ENCODE data around the gene EMD.

DNA sequence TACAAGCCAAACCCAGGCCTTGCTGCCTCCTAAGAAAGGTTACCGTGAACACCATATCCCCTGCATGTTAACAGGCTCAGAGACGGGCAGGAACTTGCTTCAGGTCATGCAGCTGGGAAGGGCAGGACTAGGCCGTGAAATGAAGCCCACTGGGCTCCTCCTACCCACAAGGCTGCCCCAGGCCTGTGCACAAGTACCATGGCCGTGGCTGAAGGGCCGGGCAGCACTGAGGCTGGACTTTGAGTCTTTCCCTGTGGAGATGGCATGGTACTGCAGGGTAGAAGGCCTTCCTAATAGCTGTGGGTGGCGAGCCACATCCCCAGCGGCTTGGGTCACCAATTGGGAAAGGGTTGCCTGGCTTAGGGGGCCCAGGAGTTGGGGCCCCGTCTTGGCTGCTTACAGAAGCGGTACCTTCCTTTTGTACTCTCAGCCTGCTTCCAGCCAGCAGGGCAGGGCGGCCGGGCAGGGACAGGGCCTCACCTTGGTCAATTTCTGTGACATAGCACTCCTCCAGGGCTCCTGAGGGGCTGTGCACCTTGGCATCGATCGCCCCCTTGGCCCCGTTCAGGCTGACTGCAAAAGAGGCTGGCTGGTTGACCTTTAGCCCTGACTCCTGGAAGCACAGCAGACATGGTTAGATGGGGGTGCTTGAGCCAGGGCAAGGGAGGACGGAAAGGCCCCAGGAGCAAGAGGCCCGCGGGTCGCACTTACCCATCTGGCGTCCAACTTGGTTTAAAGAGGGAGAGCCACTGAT, 28.5 kb upstream of the EMD start:
- TF ChIP-seq, protein P1, sequence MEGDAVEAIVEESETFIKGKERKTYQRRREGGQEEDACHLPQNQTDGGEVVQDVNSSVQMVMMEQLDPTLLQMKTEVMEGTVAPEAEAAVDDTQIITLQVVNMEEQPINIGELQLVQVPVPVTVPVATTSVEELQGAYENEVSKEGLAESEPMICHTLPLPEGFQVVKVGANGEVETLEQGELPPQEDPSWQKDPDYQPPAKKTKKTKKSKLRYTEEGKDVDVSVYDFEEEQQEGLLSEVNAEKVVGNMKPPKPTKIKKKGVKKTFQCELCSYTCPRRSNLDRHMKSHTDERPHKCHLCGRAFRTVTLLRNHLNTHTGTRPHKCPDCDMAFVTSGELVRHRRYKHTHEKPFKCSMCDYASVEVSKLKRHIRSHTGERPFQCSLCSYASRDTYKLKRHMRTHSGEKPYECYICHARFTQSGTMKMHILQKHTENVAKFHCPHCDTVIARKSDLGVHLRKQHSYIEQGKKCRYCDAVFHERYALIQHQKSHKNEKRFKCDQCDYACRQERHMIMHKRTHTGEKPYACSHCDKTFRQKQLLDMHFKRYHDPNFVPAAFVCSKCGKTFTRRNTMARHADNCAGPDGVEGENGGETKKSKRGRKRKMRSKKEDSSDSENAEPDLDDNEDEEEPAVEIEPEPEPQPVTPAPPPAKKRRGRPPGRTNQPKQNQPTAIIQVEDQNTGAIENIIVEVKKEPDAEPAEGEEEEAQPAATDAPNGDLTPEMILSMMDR (IDR thresholded peaks at IDR 0.05), result no peak
- TF ChIP-seq POLR2A (IDR thresholded peaks at IDR 0.05), result no peak
- TF ChIP-seq POLR2AphosphoS5 (IDR thresholded peaks at IDR 0.05), result no peak
